Gastrocnemius medialis (tissue), 4 donors: Measurements from ENCODE around the gene RGSL1.

Source experiments
- POLR2A ChIP-seq, 2 donors: fragments of 450-650 bp; IDR thresholded peaks; one replicate each; pipeline ENCODE4 v1.6.1; 2017; ENCODE audit warnings: antibody characterized with exemption in 2 of 2, mild to moderate bottlenecking in 2 of 2, moderate library complexity in 2 of 2
- TF ChIP-seq, protein P1 (sequence below), 5 experiments: fragments of 450-650 bp in 3 of 5; fragments of 200-600 bp in 2 of 5; sonication (generic) in 2 of 5; IDR thresholded peaks in 4 of 5; conservative IDR thresholded peaks in 1 of 5; 1 replicate in 4 of 5; 2 replicates in 1 of 5; pipeline ENCODE4 v1.5.1; 2016 to 2019; ENCODE audit warnings: antibody characterized with exemption in 5 of 5, mild to moderate bottlenecking in 3 of 5, moderate library complexity in 3 of 5

DNA sequence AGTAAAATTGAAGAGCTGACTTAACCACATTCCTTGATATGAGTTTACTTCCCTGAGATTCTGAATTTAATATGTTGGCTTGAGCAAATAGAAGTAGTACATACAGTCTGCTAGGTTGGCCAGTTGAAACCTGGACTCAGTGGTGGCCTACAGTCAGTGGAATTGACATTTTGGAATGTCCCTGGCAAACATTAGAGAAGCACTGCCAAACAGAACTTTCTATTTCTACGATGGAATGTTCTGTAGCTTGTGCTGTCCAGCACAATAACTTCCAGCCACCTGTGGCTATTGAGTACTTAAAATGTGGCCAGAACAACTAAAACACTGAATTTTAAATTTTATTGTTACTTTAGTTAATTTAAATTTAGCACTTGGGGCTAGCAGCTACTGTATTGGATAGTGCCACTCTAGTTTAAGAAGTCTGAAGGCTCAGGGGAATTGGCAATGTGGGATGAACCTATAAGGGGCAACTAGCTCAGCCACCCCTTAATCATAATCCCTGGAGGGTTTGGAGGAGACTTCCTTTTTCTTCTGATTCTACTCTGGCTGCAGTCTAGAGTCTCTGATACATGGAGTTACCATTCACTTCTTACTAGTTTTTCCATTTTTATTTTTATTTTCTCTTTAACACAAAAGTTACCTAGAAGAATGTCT, 39.2 kb upstream of the RGSL1 start:
- TF ChIP-seq, protein P1, sequence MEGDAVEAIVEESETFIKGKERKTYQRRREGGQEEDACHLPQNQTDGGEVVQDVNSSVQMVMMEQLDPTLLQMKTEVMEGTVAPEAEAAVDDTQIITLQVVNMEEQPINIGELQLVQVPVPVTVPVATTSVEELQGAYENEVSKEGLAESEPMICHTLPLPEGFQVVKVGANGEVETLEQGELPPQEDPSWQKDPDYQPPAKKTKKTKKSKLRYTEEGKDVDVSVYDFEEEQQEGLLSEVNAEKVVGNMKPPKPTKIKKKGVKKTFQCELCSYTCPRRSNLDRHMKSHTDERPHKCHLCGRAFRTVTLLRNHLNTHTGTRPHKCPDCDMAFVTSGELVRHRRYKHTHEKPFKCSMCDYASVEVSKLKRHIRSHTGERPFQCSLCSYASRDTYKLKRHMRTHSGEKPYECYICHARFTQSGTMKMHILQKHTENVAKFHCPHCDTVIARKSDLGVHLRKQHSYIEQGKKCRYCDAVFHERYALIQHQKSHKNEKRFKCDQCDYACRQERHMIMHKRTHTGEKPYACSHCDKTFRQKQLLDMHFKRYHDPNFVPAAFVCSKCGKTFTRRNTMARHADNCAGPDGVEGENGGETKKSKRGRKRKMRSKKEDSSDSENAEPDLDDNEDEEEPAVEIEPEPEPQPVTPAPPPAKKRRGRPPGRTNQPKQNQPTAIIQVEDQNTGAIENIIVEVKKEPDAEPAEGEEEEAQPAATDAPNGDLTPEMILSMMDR (IDR thresholded peaks at IDR 0.05 in 4 of 5, conservative IDR thresholded peaks at IDR 0.05 in 1 of 5) = no peak
- no peak for TF ChIP-seq POLR2A (IDR thresholded peaks at IDR 0.05)
